ENCODE results near the gene TXNRD2.

TXNRD2 gene

GRCh38 chr22:19831016-19831415, 110.6 kb downstream of the TXNRD2 start:
- DNase-seq (ENCODE audit: low spot score) = no peak

DNA sequence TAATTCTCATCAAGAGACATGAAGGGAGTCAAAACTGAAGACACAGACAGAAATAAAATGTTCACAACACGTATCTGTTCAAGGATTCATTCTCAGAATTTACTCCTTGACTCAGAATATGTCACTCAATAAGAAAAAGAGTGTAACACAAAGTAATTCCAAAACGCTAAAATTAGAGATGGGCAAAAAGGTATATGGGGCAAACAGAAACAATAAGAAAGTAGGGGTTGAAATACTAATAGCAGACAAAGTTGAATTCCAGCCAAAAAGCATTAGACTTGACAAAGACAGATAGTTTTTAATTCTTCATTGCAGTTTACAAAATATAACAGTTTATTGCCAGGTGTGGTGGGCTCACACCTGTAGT, 113.6 kb downstream of the TXNRD2 start:
- in situ Hi-C loops (cut with MboI; ENCODE audit: low pct_unique_long_range_greater_than_20kb, low sequenced_read_pairs, unreplicated experiment) = no loop called here
- TF ChIP-seq, protein P1, sequence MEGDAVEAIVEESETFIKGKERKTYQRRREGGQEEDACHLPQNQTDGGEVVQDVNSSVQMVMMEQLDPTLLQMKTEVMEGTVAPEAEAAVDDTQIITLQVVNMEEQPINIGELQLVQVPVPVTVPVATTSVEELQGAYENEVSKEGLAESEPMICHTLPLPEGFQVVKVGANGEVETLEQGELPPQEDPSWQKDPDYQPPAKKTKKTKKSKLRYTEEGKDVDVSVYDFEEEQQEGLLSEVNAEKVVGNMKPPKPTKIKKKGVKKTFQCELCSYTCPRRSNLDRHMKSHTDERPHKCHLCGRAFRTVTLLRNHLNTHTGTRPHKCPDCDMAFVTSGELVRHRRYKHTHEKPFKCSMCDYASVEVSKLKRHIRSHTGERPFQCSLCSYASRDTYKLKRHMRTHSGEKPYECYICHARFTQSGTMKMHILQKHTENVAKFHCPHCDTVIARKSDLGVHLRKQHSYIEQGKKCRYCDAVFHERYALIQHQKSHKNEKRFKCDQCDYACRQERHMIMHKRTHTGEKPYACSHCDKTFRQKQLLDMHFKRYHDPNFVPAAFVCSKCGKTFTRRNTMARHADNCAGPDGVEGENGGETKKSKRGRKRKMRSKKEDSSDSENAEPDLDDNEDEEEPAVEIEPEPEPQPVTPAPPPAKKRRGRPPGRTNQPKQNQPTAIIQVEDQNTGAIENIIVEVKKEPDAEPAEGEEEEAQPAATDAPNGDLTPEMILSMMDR (IDR thresholded peaks at IDR 0.05; ENCODE audit: extremely low read depth, insufficient read depth, missing control alignments) = no peak
- no peak for DNase-seq (ENCODE audit: low spot score)

More at GRCh38 chr22:19831016-19831415, 110.6 kb downstream of the TXNRD2 start:
- in situ Hi-C loops (cut with MboI; ENCODE audit: low pct_unique_long_range_greater_than_20kb, low sequenced_read_pairs, unreplicated experiment) = no loop called here
- TF ChIP-seq, protein P1 (IDR thresholded peaks at IDR 0.05; ENCODE audit: extremely low read depth, insufficient read depth, missing control alignments) = no peak

DNA sequence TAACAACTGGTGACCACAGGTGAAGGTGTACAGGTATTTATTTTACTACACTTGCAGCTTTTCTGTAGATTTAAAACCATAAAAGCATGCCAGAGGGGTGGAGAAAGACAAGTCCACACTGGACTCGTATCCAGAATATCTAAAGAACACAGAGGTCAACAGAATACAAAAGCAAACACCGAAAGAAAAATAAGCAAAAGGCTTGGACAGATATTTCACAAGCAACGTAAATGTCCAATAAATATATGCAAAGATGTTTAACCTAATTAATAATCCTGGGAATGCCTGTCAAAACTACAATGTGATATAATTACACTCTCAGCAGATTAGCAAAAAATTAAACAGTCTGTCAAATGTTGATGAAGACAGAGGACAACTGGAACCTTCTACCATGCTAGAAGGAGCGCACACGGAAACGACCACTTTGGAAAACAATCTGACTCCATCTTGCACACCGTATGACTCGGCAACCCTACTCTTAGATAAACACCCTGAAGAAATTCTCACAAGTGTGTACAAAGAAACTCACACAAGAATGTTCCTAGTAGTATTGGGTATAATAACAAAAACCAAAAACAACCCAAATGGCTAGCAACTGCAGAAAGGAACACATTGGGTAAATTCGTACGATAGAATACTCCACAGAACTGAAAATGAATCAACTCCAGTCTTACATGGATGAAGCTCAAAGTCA, 114.1 kb downstream of the TXNRD2 start:
- DNase-seq (ENCODE audit: low spot score) = no peak
- TF ChIP-seq, protein P1 (IDR thresholded peaks at IDR 0.05; ENCODE audit: extremely low read depth, insufficient read depth, missing control alignments) = no peak
- in situ Hi-C loops (cut with MboI; ENCODE audit: low pct_unique_long_range_greater_than_20kb, low sequenced_read_pairs, unreplicated experiment) = no loop called here

DNA sequence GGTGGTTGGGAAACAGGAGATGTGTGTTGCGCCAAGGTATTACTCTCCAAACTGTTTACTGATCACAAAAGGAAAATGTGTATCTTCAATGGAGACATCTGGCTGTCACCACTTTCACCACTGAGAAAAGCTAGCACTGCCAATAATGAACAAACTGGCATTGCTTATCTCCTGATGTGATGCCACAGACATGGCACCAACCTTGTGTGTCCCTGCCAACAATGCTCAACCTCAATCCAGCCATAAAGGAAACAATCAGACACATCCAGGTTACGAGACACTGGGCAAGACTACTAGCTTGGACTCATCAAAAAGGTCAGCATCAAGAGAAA, 115.0 kb downstream of the TXNRD2 start:
- TF ChIP-seq, protein P1 (IDR thresholded peaks at IDR 0.05; ENCODE audit: extremely low read depth, insufficient read depth, missing control alignments) = no peak
- no peak for DNase-seq (ENCODE audit: low spot score)
- in situ Hi-C loops (cut with MboI; ENCODE audit: low pct_unique_long_range_greater_than_20kb, low sequenced_read_pairs, unreplicated experiment) = no loop called here

DNA sequence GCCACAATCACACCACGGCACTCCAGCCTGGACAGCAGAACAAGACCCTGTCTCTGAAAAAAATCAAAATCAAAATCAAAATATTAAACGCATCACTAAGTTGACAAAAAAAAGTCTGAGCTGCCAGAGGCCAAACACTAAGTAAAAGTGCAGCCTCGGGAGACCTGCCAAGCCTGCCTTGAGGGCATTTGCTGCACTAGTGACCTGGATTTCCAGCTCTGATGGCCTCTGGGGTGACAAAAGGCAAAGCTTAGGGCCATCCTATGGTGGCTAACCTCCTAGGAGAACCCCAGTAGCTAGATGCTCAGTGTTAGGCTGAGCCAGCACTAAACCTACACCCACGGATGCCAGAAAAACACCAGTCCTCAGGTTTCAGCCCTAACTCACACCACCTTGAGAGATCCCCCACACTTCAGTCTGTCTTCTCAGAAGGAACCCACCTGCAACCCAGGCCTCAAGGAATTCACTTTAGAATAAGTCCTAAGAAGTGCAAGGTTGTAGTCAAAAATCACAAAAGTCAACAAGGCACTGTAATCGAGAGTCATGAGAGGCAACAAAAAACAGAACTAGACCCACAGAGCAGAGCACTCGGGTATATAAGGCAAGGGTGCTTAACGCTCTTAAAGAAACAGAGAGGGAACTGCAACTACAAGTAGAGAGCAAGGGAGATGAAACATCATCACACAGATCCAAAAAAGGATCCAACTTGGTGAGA, 115.6 kb downstream of the TXNRD2 start:
- in situ Hi-C loops (cut with MboI; ENCODE audit: low pct_unique_long_range_greater_than_20kb, low sequenced_read_pairs, unreplicated experiment) = no loop called here
- TF ChIP-seq, protein P1 (IDR thresholded peaks at IDR 0.05; ENCODE audit: extremely low read depth, insufficient read depth, missing control alignments) = no peak
- DNase-seq (ENCODE audit: low spot score) = no peak
